HEK293T (cell line): ENCODE measurements around the gene KIF4B.
"Not testable (repeated sequence)": the region's sequence is repeated elsewhere in the genome, so short reads cannot be mapped to it uniquely, and the experiment has no call there.

Source experiments
- CTCF ChIA-PET: fragments of 350-600 bp; formaldehyde crosslinking; extraction: SDS; loops from one replicate; lab custom pipeline; 2021; ENCODE audit warnings: antibody characterized with exemption, inconsistent platforms; lab: Yijun Ruan, JAX
- POLR2A ChIA-PET: fragments of 350-600 bp; formaldehyde crosslinking; extraction: SDS; loops from one replicate; lab custom pipeline; 2020; ENCODE audit warnings: antibody characterized with exemption, inconsistent platforms; lab: Yijun Ruan, JAX
- DNase-seq: peaks from one replicate; pipeline ENCODE4 v3.0.0; 2012; ENCODE audit warnings: mixed read lengths; ENCODE audit errors: extremely low spot score
- ARNT ChIP-seq: fragments of 450-650 bp; IDR thresholded peaks from 2 replicates; pipeline ENCODE4 v1.6.1; 2017; ENCODE audit warnings: mild to moderate bottlenecking
- BHLHE40 ChIP-seq: fragments of 450-650 bp; IDR thresholded peaks from 2 replicates; pipeline ENCODE4 v1.6.1; 2016; ENCODE audit warnings: mild to moderate bottlenecking, moderate library complexity, borderline replicate concordance
- CTBP1 ChIP-seq: fragments of 450-650 bp; IDR thresholded peaks from 2 replicates; pipeline ENCODE4 v1.6.1; 2016; ENCODE audit warnings: borderline replicate concordance
- ELF4 ChIP-seq: fragments of 450-650 bp; IDR thresholded peaks from 2 replicates; pipeline ENCODE4 v1.6.1; 2017; ENCODE audit warnings: antibody characterized with exemption
- FOXA1 ChIP-seq: fragments of 450-650 bp; IDR thresholded peaks from 2 replicates; pipeline ENCODE4 v1.6.1; 2016; ENCODE audit warnings: mild to moderate bottlenecking
- FOXK2 ChIP-seq: fragments of 450-650 bp; IDR thresholded peaks from 2 replicates; pipeline ENCODE4 v1.6.1; 2016; ENCODE audit warnings: mild to moderate bottlenecking
- FOXM1 ChIP-seq: fragments of 450-650 bp; IDR thresholded peaks from 2 replicates; pipeline ENCODE4 v1.6.1; 2017; ENCODE audit warnings: mild to moderate bottlenecking, borderline replicate concordance
- HDGF ChIP-seq: fragments of 450-650 bp; IDR thresholded peaks from 2 replicates; pipeline ENCODE4 v1.6.1; 2017; ENCODE audit warnings: antibody characterized with exemption, borderline replicate concordance
- L3MBTL2 ChIP-seq: fragments of 450-650 bp; conservative IDR thresholded peaks from 2 replicates; pipeline ENCODE4 v1.6.1; 2016; ENCODE audit warnings: mild to moderate bottlenecking
- LEF1 ChIP-seq: fragments of 450-650 bp; IDR thresholded peaks from 2 replicates; pipeline ENCODE4 v1.6.1; 2017; ENCODE audit warnings: mild to moderate bottlenecking, borderline replicate concordance
- NFRKB ChIP-seq: fragments of 450-650 bp; IDR thresholded peaks from 2 replicates; pipeline ENCODE4 v1.6.1; 2016; ENCODE audit warnings: mild to moderate bottlenecking, moderate library complexity
- PKNOX1 ChIP-seq: fragments of 450-650 bp; IDR thresholded peaks from 2 replicates; pipeline ENCODE4 v1.6.1; 2016
- SP1 ChIP-seq: fragments of 450-650 bp; IDR thresholded peaks from 2 replicates; pipeline ENCODE4 v1.6.1; 2017
- SUZ12 ChIP-seq: fragments of 450-650 bp; IDR thresholded peaks from 2 replicates; pipeline ENCODE4 v1.6.1; 2016; ENCODE audit warnings: mild to moderate bottlenecking
- TARDBP ChIP-seq: fragments of 450-650 bp; IDR thresholded peaks from 2 replicates; pipeline ENCODE4 v1.6.1; 2016
- ZNF384 ChIP-seq: fragments of 450-650 bp; IDR thresholded peaks from 2 replicates; pipeline ENCODE4 v1.6.1; 2016

Gene KIF4B

DNA sequence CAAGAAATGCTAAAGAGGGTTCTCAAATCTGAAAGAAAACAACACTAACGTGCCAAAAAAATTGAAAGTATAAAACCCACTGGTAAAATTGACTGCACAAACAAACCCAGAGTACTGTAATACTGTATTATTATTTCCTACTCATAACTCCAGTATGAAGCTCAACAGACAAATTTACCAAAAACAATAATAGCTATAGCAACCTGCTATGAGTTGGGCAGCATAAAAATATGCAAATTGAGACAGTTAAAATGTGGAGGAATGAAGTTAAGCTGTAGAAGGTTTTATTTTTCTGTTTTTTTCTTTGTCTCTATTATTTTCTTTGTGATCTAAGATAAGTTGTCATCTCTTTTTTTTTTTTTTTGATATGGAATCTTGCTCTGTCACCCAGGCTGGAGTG lies 15.7 kb downstream of the KIF4B start:
- ChIA-PET CTCF (interaction anchor here (1.1 kb wide), 1 partner anchor 25 kb away, joined by 3 read pairs; no protein-coding TSS in a partner anchor), POLR2A (no interaction called here)
- TF ChIP-seq ARNT, result no peak
- TF ChIP-seq ZNF384, result no peak
- TF ChIP-seq FOXM1, result no peak
- no peak for TF ChIP-seq SP1
- TF ChIP-seq CTBP1, result no peak
- no peak for TF ChIP-seq FOXK2
- TF ChIP-seq TARDBP, result no peak
- TF ChIP-seq L3MBTL2, result no peak
- no peak for TF ChIP-seq NFRKB
- no peak for DNase-seq

DNA sequence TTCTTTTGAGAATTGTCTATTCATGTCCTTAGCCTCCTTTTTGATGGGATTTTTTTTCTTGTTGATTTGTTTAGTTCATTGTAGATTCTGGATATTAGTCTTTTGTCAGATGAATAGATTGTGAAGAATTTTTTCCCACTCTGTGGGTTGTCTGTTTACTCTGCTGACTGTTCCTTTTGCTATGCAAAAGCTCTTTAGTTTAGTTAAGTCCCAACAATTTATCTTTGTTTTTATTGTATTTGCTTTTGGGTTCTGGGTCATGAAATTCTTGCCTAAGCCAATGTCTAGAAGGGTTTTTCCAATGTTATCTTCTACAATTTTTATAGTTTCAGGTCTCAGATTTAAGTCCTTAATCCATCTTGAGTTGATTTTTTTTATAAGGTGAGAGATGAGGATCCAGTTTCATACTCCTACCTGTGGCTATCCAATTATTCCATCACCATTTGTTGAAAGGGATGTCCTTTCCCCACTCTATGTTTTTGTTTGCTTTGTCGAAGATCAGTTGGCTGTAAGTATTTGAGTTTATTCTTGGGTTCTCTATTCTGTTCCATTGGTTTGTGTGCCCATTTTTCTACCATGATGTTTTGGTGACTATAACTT lies 20.7 kb downstream of the KIF4B start:
- DNase-seq, CTCF ChIA-PET, POLR2A ChIA-PET: not testable (repeated sequence)

DNA sequence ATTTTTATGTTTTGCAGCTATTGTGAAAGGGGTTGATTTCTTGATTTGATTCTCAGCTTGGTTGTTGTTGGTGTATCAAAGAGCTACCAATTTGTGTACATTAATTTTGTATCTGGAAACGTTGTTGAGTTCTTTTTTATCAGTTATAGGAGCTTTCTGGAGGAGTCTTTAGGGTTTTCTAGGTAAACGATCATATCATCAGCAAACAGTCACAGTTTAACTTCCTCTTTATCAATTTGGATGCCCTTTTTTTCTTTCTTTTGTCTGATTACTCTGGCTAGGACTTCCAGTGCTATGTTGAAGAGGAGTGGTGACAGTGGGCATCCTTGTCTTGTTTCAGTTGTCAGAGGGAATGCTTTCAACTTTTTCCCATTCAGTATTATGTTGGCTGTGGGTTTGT lies 21.5 kb downstream of the KIF4B start:
- POLR2A ChIA-PET, CTCF ChIA-PET, DNase-seq: not testable (repeated sequence)

DNA sequence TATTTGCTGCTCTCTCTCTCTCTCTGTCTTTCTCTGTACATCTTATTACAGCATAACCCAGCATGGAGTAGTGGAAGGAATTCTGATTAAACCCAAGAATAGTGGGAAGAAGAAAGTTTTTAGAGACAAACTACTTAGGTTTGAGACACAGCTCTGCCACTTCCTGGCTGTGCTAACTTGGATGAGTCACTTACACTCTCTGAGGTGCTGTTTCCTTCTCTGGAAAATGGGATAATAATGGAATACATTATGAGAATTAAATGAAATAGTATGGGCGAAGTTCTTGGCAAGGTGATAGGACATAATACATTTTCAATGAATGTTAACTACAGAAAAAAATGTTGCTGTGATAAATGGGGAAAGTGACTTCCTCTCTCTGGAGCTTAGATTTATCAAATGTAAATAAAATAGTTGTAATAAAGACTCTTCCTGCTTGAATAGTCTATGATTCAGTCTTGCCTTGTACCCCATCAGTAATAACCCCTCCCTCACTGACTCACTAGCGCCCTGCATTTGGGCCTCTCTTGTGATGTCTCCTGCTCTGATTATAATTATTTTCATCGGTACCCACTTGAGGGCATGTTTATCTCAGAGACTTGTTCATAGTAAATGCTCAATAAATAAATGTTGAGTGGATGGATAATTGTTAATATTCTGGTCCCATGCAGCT lies 27.6 kb downstream of the KIF4B start:
- POLR2A ChIA-PET, result no interaction called here
- DNase-seq, result no peak
- CTCF ChIA-PET, result no interaction called here
- TF ChIP-seq ARNT (no peak), LEF1 (no peak), L3MBTL2 (no peak), ELF4 (no peak), SUZ12 (no peak), PKNOX1 (no peak), ZNF384 (no peak), TARDBP (no peak), FOXM1 (no peak), NFRKB (no peak), FOXA1 (no peak)

DNA sequence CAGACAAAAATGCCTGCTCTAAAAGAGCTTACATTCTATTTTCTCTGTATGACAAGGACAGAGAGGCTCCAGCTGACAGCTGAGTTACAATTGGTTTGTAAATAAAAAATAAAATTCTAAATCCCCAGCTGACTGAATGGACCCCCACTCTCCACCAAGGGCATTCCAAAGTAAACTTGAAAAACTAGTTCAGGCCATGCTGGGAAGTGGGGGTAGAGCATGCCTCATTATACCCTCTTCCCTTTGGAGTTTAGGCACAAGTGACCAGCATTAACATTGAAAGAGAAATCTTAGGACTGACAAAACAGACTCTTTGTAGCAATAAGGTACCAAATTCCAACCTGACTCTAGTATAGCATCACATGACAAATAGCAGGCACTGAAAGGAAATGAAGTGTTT lies 31.0 kb downstream of the KIF4B start:
- TF ChIP-seq FOXK2, result no peak
- TF ChIP-seq ZNF384, result no peak
- no peak for TF ChIP-seq ELF4
- ChIA-PET CTCF (no interaction called here), POLR2A (no interaction called here)
- DNase-seq, result no peak

DNA sequence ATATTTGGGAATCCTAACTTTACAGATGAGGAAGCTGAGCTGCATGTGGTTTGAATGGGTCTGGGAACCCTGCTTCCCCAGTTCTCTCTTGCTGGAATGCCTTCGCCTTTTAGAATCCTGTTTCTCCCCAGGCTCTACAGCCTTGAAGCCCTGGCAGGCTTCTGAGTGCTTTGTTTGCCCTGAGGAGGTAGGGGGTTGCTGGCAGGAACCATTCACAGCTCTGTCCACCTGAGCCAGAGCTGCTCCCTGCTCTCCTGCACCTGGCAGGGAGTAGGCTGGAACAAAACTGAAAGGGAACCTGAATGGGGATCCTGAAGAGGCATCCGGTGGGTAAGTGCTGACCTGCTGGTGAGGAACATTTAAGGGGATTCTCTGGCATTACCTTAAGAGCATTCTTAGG lies 33.0 kb downstream of the KIF4B start:
- CTCF ChIA-PET, result no interaction called here
- POLR2A ChIA-PET, result no interaction called here
- no peak for DNase-seq
- TF ChIP-seq NFRKB (no peak), ZNF384 (no peak), SP1 (no peak), HDGF (no peak), L3MBTL2 (no peak), PKNOX1 (no peak), FOXK2 (no peak), ARNT (no peak), TARDBP (no peak), FOXA1 (no peak), FOXM1 (no peak), BHLHE40 (no peak), SUZ12 (no peak)

DNA sequence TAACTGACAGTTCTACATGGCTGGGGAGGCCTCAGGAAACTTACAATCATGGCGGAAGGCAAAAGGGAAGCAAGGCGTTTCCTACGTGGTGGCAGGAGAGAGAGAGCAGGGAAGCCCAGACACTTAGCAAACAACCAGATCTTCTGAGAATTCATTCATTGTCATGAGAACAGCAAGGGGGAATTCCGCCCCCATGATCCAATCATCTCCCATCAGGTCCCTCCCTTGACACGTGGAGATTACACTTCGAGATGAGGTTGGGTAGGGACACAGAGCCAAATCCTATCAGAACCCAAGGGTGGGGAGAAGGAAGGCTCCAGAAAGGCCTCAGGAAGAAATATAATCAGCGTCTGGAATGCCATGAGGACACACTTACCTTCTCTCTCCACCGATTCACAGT lies 34.3 kb downstream of the KIF4B start:
- POLR2A ChIA-PET, result no interaction called here
- CTCF ChIA-PET, result no interaction called here
- DNase-seq, result no peak
- no peak for TF ChIP-seq SUZ12
- TF ChIP-seq BHLHE40, result no peak
- no peak for TF ChIP-seq TARDBP
- TF ChIP-seq LEF1, result no peak
- TF ChIP-seq ARNT, result no peak
- TF ChIP-seq ELF4, result no peak
- TF ChIP-seq SP1, result no peak
- no peak for TF ChIP-seq NFRKB
- TF ChIP-seq L3MBTL2, result no peak
- no peak for TF ChIP-seq FOXK2
- TF ChIP-seq FOXM1, result no peak
- no peak for TF ChIP-seq HDGF
- TF ChIP-seq PKNOX1, result no peak
- no peak for TF ChIP-seq ZNF384
- no peak for TF ChIP-seq FOXA1
- TF ChIP-seq CTBP1, result no peak
